Activated T-helper 2 cell treated with anti-CD3 and anti-CD28 coated beads, Interferon-gamma antibody, Interleukin-2, Interleukin-4, amounts not matched to agents 10 μg/mL and 5 μg/mL and 100 μg/mL, durations not matched to agents 14 hours and 24 hours and 36 hours (primary cell): ENCODE measurements around the gene ST6GALNAC3. TPM values are rescaled to one million over a fixed set of nuclear protein-coding genes. Genes with fewer than 3 reads are reported as not detected.

Experiments
- DNase-seq: peaks from one replicate; pipeline ENCODE4 v3.0.0; 2021; ENCODE audit warnings: low spot score
- H3K27ac Mint-ChIP-seq: one replicate; pipeline ENCODE4 v1.8.0; 2021; ENCODE audit warnings: mixed read lengths
- H3K27me3 Mint-ChIP-seq: one replicate; pipeline ENCODE4 v1.8.0; 2021; ENCODE audit warnings: low read depth, mixed read lengths
- H3K36me3 Mint-ChIP-seq: one replicate; pipeline ENCODE4 v1.8.0; 2021; ENCODE audit warnings: low read depth, mixed read lengths
- H3K4me1 Mint-ChIP-seq: one replicate; pipeline ENCODE4 v1.8.0; 2021; ENCODE audit warnings: low read depth, mixed read lengths
- H3K4me3 Mint-ChIP-seq: one replicate; pipeline ENCODE4 v1.8.0; 2021; ENCODE audit warnings: low read depth, mild to moderate bottlenecking, moderate library complexity, mixed read lengths
- H3K9me3 Mint-ChIP-seq: one replicate; pipeline ENCODE4 v1.8.0; 2021; ENCODE audit warnings: mixed read lengths
- intact Hi-C: fragments of 100-400 bp; cut with micrococcal nuclease; formaldehyde crosslinking; loops from one replicate; pipeline ENCODE4 v1.15.1; 2023
- total RNA-seq: library from RNA; stranded (reverse); gene quantifications from 2 replicates; pipeline ENCODE4 v1.2.3, GENCODE V29; 2022

Gene ST6GALNAC3
- total RNA-seq, 1 donor from 2014 or later = not detected

GRCh38 chr1:76379506-76379905 is 305.0 kb downstream of the ST6GALNAC3 start:
- no peak for DNase-seq
- Mint-ChIP-seq H3K27me3 (no peaks in the 10 kb centered on the region), H3K4me1 (no peaks in the 10 kb centered on the region), H3K36me3 (no peaks in the 10 kb centered on the region), H3K27ac (no peak overlapping the region), H3K9me3 (no peaks in the 10 kb centered on the region), H3K4me3 (no peak overlapping the region)
- intact Hi-C loops = no loop called here

- Mint-ChIP-seq H3K27ac (no peak overlapping the region), H3K9me3 (no peaks in the 10 kb centered on the region), H3K36me3 (no peaks in the 10 kb centered on the region), H3K27me3 (no peaks in the 10 kb centered on the region), H3K4me1 (no peaks in the 10 kb centered on the region), H3K4me3 (no peak overlapping the region)
- intact Hi-C loops = no loop called here
- DNase-seq = no peak
Measured at GRCh38 chr1:76381450-76382097, 307.0 kb downstream of the ST6GALNAC3 start.

DNA sequence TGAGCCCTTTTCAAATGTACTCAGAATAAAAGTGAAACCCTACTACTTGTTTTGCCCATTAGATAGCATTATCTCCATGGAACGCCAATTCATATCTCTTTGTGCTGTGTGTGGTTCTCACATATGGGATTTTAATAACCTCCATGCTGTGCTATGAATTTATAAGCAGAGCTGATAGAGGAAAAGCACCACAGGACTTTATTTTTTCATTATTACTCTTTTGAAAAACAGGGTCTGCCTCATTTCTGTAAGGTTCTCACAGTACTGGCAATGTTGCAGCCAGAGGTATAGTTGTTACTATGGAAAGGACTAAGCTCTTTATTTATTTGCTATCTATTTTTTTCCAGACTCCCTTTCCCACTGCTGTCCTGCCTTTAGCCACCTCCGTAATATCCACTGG is 313.7 kb downstream of the ST6GALNAC3 start:
- DNase-seq = no peak
- Mint-ChIP-seq H3K4me1 (no peaks in the 10 kb centered on the region), H3K36me3 (no peaks in the 10 kb centered on the region), H3K27ac (no peak overlapping the region), H3K4me3 (no peak overlapping the region), H3K9me3 (no peaks in the 10 kb centered on the region), H3K27me3 (no peaks in the 10 kb centered on the region)
- intact Hi-C loops = no loop called here

- H3K9me3 Mint-ChIP-seq = no peaks in the 10 kb centered on the region
- DNase-seq = no peak
Measured at GRCh38 chr1:76390456-76390855, 315.9 kb downstream of the ST6GALNAC3 start.

DNA sequence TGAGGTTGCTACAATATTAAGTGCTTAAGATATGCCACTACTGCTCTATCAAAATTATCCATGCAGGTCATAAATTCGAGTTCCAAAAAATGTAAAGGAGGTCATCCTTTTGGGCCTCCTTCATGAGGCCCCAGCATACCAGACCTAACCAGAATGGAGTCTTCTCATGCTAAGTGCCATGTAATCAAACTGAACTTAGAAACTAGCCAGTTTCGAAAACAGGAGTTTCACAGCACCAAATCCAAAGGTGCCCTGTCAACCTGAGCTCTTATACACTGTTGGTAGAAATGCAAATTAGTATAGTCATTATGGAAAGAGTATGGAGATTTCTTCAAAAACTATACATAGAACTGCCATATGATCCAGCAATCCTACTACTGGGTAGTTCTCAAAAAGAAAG is 320.5 kb downstream of the ST6GALNAC3 start:
- DNase-seq = no peak
- intact Hi-C loops = no loop called here
- H3K4me3 Mint-ChIP-seq = no peak overlapping the region
- no peak overlapping the region for H3K27ac Mint-ChIP-seq
- H3K27me3 Mint-ChIP-seq = no peaks in the 10 kb centered on the region
- H3K36me3 Mint-ChIP-seq = no peaks in the 10 kb centered on the region
- H3K4me1 Mint-ChIP-seq = no peaks in the 10 kb centered on the region
- no peaks in the 10 kb centered on the region for H3K9me3 Mint-ChIP-seq

More at GRCh38 chr1:76390456-76390855, 315.9 kb downstream of the ST6GALNAC3 start:
- intact Hi-C loops = no loop called here
- Mint-ChIP-seq H3K4me3 (no peak overlapping the region), H3K36me3 (no peaks in the 10 kb centered on the region), H3K27ac (no peak overlapping the region), H3K4me1 (no peaks in the 10 kb centered on the region), H3K27me3 (no peaks in the 10 kb centered on the region)

DNA sequence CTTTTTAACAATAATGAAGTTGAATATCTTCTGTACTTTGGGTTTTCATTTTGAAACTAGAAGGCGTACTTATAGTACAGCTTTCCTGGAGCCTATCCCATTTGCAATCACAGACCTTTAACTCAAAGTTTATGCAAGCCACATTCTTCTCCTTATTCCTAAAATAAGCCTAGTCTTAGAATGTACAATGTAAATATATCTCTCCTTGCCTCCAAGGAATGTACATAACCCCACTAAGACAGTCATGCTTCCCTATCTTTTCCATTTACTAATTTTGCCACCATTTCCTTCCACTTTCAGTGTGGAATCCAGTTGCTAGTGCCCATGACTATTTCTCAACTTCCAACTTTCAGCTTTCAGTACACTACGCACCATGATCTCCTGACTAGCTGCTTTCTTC is 327.6 kb downstream of the ST6GALNAC3 start:
- no peaks in the 10 kb centered on the region for H3K27me3 Mint-ChIP-seq
- H3K9me3 Mint-ChIP-seq = peaks cover 4% of the 10 kb centered on the region
- intact Hi-C loops = no loop called here
- no peak overlapping the region for H3K4me3 Mint-ChIP-seq
- DNase-seq = no peak
- H3K36me3 Mint-ChIP-seq = no peaks in the 10 kb centered on the region
- no peak overlapping the region for H3K27ac Mint-ChIP-seq
- no peaks in the 10 kb centered on the region for H3K4me1 Mint-ChIP-seq

DNA sequence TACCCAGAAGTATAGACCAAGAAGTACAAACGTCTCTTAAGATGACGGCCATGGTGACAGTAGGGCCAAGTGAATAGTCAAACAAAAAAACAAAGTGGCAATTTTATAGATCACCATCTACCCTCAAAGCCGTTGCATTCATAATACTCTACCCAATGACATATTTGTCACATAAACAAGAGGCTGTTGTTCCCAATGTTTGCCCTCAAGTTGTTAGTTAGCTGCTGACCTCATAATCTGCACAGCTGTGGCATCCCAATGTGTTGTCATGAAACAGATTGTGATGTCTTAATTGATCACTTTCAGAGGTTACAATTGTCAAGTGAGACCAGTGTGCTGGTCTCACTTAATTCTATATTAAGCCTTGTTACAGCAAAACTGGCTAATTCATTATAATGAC is 333.8 kb downstream of the ST6GALNAC3 start:
- Mint-ChIP-seq H3K27ac (no peak overlapping the region), H3K27me3 (no peaks in the 10 kb centered on the region), H3K36me3 (no peaks in the 10 kb centered on the region)

GRCh38 chr1:76410499-76410898 is 336.0 kb downstream of the ST6GALNAC3 start:
- no peaks in the 10 kb centered on the region for H3K27me3 Mint-ChIP-seq
- no peaks in the 10 kb centered on the region for H3K9me3 Mint-ChIP-seq
- intact Hi-C loops = no loop called here
- no peak for DNase-seq
- H3K4me3 Mint-ChIP-seq = no peak overlapping the region
- H3K36me3 Mint-ChIP-seq = no peaks in the 10 kb centered on the region
- no peak overlapping the region for H3K27ac Mint-ChIP-seq
- no peaks in the 10 kb centered on the region for H3K4me1 Mint-ChIP-seq

More for the DNA sequence above, 333.8 kb downstream of the ST6GALNAC3 start:
- Mint-ChIP-seq H3K9me3 (no peaks in the 10 kb centered on the region), H3K4me1 (no peaks in the 10 kb centered on the region), H3K4me3 (no peak overlapping the region)
- intact Hi-C loops = no loop called here
- DNase-seq = no peak

GRCh38 chr1:76418531-76418930 is 344.0 kb downstream of the ST6GALNAC3 start:
- Mint-ChIP-seq H3K4me3 (no peak overlapping the region), H3K9me3 (no peaks in the 10 kb centered on the region), H3K4me1 (no peaks in the 10 kb centered on the region), H3K27ac (no peak overlapping the region), H3K27me3 (no peaks in the 10 kb centered on the region), H3K36me3 (no peaks in the 10 kb centered on the region)
- intact Hi-C loops = no loop called here
- DNase-seq = no peak

- H3K4me3 Mint-ChIP-seq = no peak overlapping the region
- no peaks in the 10 kb centered on the region for H3K27me3 Mint-ChIP-seq
- no peaks in the 10 kb centered on the region for H3K4me1 Mint-ChIP-seq
- intact Hi-C loops = no loop called here
- no peak overlapping the region for H3K27ac Mint-ChIP-seq
- no peaks in the 10 kb centered on the region for H3K36me3 Mint-ChIP-seq
- no peaks in the 10 kb centered on the region for H3K9me3 Mint-ChIP-seq
- no peak for DNase-seq
Measured at GRCh38 chr1:76419603-76420002, 345.1 kb downstream of the ST6GALNAC3 start.

GRCh38 chr1:76425201-76426145 is 350.9 kb downstream of the ST6GALNAC3 start:
- intact Hi-C loops = no loop called here
- no peak overlapping the region for H3K27ac Mint-ChIP-seq
- H3K4me3 Mint-ChIP-seq = no peak overlapping the region
- H3K36me3 Mint-ChIP-seq = no peaks in the 10 kb centered on the region
- H3K4me1 Mint-ChIP-seq = peaks cover 3% of the 10 kb centered on the region
- H3K9me3 Mint-ChIP-seq = no peaks in the 10 kb centered on the region
- H3K27me3 Mint-ChIP-seq = no peaks in the 10 kb centered on the region
- no peak for DNase-seq

GRCh38 chr1:76426606-76427005 is 352.1 kb downstream of the ST6GALNAC3 start:
- no peak for DNase-seq
- no peaks in the 10 kb centered on the region for H3K36me3 Mint-ChIP-seq
- peaks cover 3% of the 10 kb centered on the region for H3K4me1 Mint-ChIP-seq
- no peak overlapping the region for H3K27ac Mint-ChIP-seq
- H3K9me3 Mint-ChIP-seq = no peaks in the 10 kb centered on the region
- intact Hi-C loops = no loop called here
- no peak overlapping the region for H3K4me3 Mint-ChIP-seq
- H3K27me3 Mint-ChIP-seq = no peaks in the 10 kb centered on the region

DNA sequence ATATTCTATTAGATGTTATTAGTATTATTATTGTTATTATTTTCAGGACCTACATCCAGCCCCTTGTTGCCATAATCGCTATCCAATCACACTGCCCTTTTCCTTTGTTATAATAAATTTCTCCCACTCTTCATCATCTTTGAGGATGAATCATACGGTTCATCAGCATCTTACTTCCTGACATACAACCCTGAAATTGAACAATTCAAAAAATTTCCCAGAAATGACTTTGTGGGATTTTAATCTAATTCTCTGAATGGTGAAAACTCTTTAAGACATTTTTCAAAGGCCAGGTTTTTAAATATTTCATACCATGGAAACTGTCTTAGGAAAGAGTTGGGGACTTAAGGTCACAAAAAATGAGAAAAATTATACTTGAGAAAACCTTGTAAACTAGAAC is 353.5 kb downstream of the ST6GALNAC3 start:
- no peak for DNase-seq
- intact Hi-C loops = no loop called here
- Mint-ChIP-seq H3K4me1 (peaks cover 3% of the 10 kb centered on the region), H3K27me3 (no peaks in the 10 kb centered on the region), H3K9me3 (no peaks in the 10 kb centered on the region), H3K27ac (no peak overlapping the region), H3K36me3 (no peaks in the 10 kb centered on the region), H3K4me3 (no peak overlapping the region)
